SK-N-MC (cell line): ENCODE data around the gene AMER3.
"Not testable (repeated sequence)": the region's sequence is repeated elsewhere in the genome, so short reads cannot be mapped to it uniquely, and the experiment has no call there.

Source experiments
- DNase-seq: peaks from one replicate; pipeline ENCODE4 v3.0.0-alpha.2; 2011; ENCODE audit warnings: low read depth, low spot score
- H3K27ac ChIP-seq: fragments of 200-600 bp; sonication (generic); 2 replicates; pipeline ENCODE4 v1.5.1; 2016; ENCODE audit warnings: mixed run types
- H3K36me3 ChIP-seq: fragments of 200-600 bp; sonication (generic); 2 replicates; pipeline ENCODE4 v1.6.1; 2017; ENCODE audit warnings: antibody characterized with exemption, low read length, mixed read lengths; ENCODE audit not compliant: insufficient read depth
- H3K4me3 ChIP-seq: fragments of 200-600 bp; sonication (generic); 2 replicates; pipeline ENCODE4 v1.5.1; 2016
- H3K9ac ChIP-seq: fragments of 200-600 bp; sonication (generic); 2 replicates; pipeline ENCODE4 v1.8.0; 2017; ENCODE audit warnings: mixed run types, mixed read lengths; ENCODE audit not compliant: insufficient read length
- H3K9me3 ChIP-seq: fragments of 200-600 bp; sonication (generic); 2 replicates; pipeline ENCODE4 v1.6.1; 2017; ENCODE audit warnings: low read depth, mild to moderate bottlenecking, antibody characterized with exemption, low read length, moderate library complexity, mixed read lengths
- EZH2 ChIP-seq: fragments of 200-600 bp; sonication (generic); IDR thresholded peaks from one replicate; pipeline ENCODE4 v1.6.1; 2017; ENCODE audit warnings: antibody characterized with exemption
- FOXP2 ChIP-seq: optimal IDR thresholded peaks from 2 replicates; pipeline ENCODE3; 2011; ENCODE audit warnings: mild to moderate bottlenecking, moderate library complexity; ENCODE audit not compliant: insufficient read depth; ENCODE audit errors: extremely low read length, control extremely low read depth
- POLR2AphosphoS5 ChIP-seq: IDR thresholded peaks from 2 replicates; pipeline ENCODE4 v1.6.1; 2012; ENCODE audit warnings: mild to moderate bottlenecking, low read depth, low read length, borderline replicate concordance

The AMER3 gene

GRCh38 chr2:130728549-130729316, 26.6 kb upstream of the AMER3 start, which contains the start of gene GPR148:
GPR148 (plus strand) TSS chr2:130729070; CDS start chr2:130729152, 82 bp downstream.
- Histone ChIP-seq H3K9ac (no peak within 1 kb of the TSS), H3K27ac (no peak within 1 kb of the TSS), H3K36me3 (no peaks in the 10 kb centered on the region), H3K4me3 (peak within 1 kb of the TSS; percentile 80), H3K9me3 (no peaks in the 10 kb centered on the region)
- TF ChIP-seq POLR2AphosphoS5 (no peak), EZH2 (no peak), FOXP2 (no peak)
- DNase-seq = no peak

GRCh38 chr2:130729322-130730299, 25.7 kb upstream of the AMER3 start:
- no peaks in the 10 kb centered on the region for H3K36me3 ChIP-seq
- no peaks in the 10 kb centered on the region for H3K9me3 ChIP-seq
- H3K4me3 ChIP-seq = no peak overlapping the region
- H3K9ac ChIP-seq = no peak overlapping the region
- TF ChIP-seq FOXP2 = no peak
- no peak for DNase-seq
- no peak overlapping the region for H3K27ac ChIP-seq

- not testable (repeated sequence) for DNase-seq, H3K9ac ChIP-seq, H3K9me3 ChIP-seq, H3K4me3 ChIP-seq, H3K36me3 ChIP-seq, H3K27ac ChIP-seq
These were observed 23.1 kb upstream of the AMER3 start for GRCh38 chr2:130732257-130732656.

GRCh38 chr2:130735200-130735599, 20.1 kb upstream of the AMER3 start:
- Histone ChIP-seq H3K9ac (no peak overlapping the region), H3K36me3 (no peaks in the 10 kb centered on the region), H3K27ac (no peak overlapping the region), H3K4me3 (no peak overlapping the region), H3K9me3 (no peaks in the 10 kb centered on the region)
- DNase-seq = no peak
- TF ChIP-seq POLR2AphosphoS5 (no peak), EZH2 (no peak), FOXP2 (no peak)

- DNase-seq = no peak
- Histone ChIP-seq H3K9me3 (no peaks in the 10 kb centered on the region), H3K27ac (no peak overlapping the region), H3K36me3 (no peaks in the 10 kb centered on the region), H3K4me3 (no peak overlapping the region), H3K9ac (no peak overlapping the region)
- TF ChIP-seq POLR2AphosphoS5 (no peak), FOXP2 (no peak), EZH2 (no peak)
These were observed 18.9 kb upstream of the AMER3 start for GRCh38 chr2:130736487-130736886.

GRCh38 chr2:130737592-130737991, 17.7 kb upstream of the AMER3 start:
- TF ChIP-seq EZH2 = no peak
- no peak for TF ChIP-seq POLR2AphosphoS5
- TF ChIP-seq FOXP2 = no peak
- H3K9ac ChIP-seq = no peak overlapping the region
- H3K27ac ChIP-seq = no peak overlapping the region
- no peaks in the 10 kb centered on the region for H3K36me3 ChIP-seq
- DNase-seq = no peak
- no peaks in the 10 kb centered on the region for H3K9me3 ChIP-seq
- H3K4me3 ChIP-seq = no peak overlapping the region

GRCh38 chr2:130740671-130741070, 14.7 kb upstream of the AMER3 start:
- no peak overlapping the region for H3K9ac ChIP-seq
- H3K9me3 ChIP-seq = no peaks in the 10 kb centered on the region
- no peak for DNase-seq
- no peak overlapping the region for H3K27ac ChIP-seq
- no peak overlapping the region for H3K4me3 ChIP-seq
- no peaks in the 10 kb centered on the region for H3K36me3 ChIP-seq
- no peak for TF ChIP-seq EZH2
- TF ChIP-seq FOXP2 = no peak
- no peak for TF ChIP-seq POLR2AphosphoS5

- TF ChIP-seq EZH2 (no peak), POLR2AphosphoS5 (no peak)
- no peaks in the 10 kb centered on the region for H3K9me3 ChIP-seq
- no peak overlapping the region for H3K9ac ChIP-seq
- H3K4me3 ChIP-seq = no peak overlapping the region
- no peaks in the 10 kb centered on the region for H3K36me3 ChIP-seq
- no peak for DNase-seq
- no peak overlapping the region for H3K27ac ChIP-seq
These were observed 12.1 kb upstream of the AMER3 start for GRCh38 chr2:130743278-130743677.
